ENCODE measurements around the gene AKAP8L. TPM values are rescaled to one million over a fixed set of nuclear protein-coding genes. Genes with fewer than 3 reads are reported as not detected.

AKAP8L gene
- total and polyA plus RNA-seq, 4 donors: 34.7 to 243 (median 88.6) TPM

DNA sequence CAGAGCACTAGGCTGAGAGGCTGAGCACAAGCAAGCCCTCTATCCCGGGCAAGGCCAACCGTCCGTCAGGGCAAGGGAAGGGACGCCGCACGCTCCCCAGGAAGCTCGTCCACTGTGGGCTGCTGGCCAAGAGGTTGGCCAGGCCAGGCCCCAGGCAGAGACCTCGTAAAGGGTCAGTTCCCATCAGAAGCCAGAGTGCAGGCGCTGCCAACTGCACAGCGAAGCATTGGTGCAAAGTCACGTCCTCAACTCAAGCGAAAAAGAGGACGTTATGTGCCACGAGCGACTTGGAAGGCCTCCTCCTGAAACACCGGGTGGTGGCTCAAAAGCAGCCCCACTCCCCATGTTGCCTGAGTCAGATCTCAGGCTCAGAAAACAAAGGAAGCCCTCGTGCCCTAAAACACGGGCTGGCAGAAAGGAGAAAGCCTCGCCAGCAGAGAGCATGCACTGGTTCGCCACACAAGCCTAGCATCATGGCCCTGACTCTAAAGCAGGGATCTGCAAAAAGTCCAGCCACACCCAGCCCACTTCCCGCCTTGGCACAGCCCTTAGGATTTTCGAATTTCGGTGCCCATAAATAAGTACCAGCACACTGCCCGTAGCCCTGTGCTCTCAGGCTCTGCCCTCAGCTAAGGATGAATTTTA is 43.9 kb downstream of the AKAP8L start:
- no peaks in the 10 kb centered on the region for H3K4me1 ChIP-seq (ENCODE audit: control insufficient read depth in 1 of 2, insufficient read depth in 2 of 2, low read length in 2 of 2)
- WGBS, 2 donors: 43 to 51% methylated on average over 24 of the region's 24 CpGs
- no peaks in the 10 kb centered on the region for H3K27me3 ChIP-seq (ENCODE audit: control insufficient read depth in 1 of 2, insufficient read depth in 2 of 2, low read length in 1 of 2)
- no peaks in the 10 kb centered on the region for H3K9me3 ChIP-seq (ENCODE audit: control insufficient read depth, low read length)
- peak overlapping the region in 1 of 2 donors; percentile 19 for H3K27ac ChIP-seq (ENCODE audit: low read depth in 1 of 2, low read length in 2 of 2)
- H3K4me3 ChIP-seq (ENCODE audit: low read length in 2 of 2): no peak overlapping the region
- intact Hi-C loops (cut with DNase I): loop anchor here (2.0 to 10.0 kb wide), 5 partner anchors 38 to 200 kb away; partner anchors contain the start of gene BRD4 (in 1 of the 2)
- DNase-seq: peak; percentile 77 to 88
- peak; percentile 30 for ATAC-seq (ENCODE audit: low FRiP score)
- H3K36me3 ChIP-seq (ENCODE audit: control insufficient read depth in 1 of 2, insufficient read depth in 2 of 2, low read length in 1 of 2): no peaks in the 10 kb centered on the region

GRCh38 chr19:15374105-15374651 is 44.6 kb downstream of the AKAP8L start:
- Histone ChIP-seq H3K36me3 (ENCODE audit: control insufficient read depth in 1 of 2, insufficient read depth in 2 of 2, low read length in 1 of 2) (no peaks in the 10 kb centered on the region), H3K9me3 (ENCODE audit: control insufficient read depth, low read length) (no peaks in the 10 kb centered on the region), H3K27me3 (ENCODE audit: control insufficient read depth in 1 of 2, insufficient read depth in 2 of 2, low read length in 1 of 2) (no peaks in the 10 kb centered on the region), H3K4me3 (ENCODE audit: low read length in 2 of 2) (no peak overlapping the region), H3K27ac (ENCODE audit: low read depth in 1 of 2, low read length in 2 of 2) (peak overlapping the region in 1 of 2 donors; percentile 37), H3K4me1 (ENCODE audit: control insufficient read depth in 1 of 2, insufficient read depth in 2 of 2, low read length in 2 of 2) (no peaks in the 10 kb centered on the region)
- 53 to 57% methylated on average over 21 of the region's 21 CpGs for WGBS, 2 donors
- intact Hi-C loops (cut with DNase I): loop anchor here (2.0 to 10.0 kb wide), 2 partner anchors 181 to 199 kb away; no protein-coding TSS in a partner anchor
- DNase-seq (peak in 1 of 2 donors; percentile 49), ATAC-seq (ENCODE audit: low FRiP score) (no peak)

DNA sequence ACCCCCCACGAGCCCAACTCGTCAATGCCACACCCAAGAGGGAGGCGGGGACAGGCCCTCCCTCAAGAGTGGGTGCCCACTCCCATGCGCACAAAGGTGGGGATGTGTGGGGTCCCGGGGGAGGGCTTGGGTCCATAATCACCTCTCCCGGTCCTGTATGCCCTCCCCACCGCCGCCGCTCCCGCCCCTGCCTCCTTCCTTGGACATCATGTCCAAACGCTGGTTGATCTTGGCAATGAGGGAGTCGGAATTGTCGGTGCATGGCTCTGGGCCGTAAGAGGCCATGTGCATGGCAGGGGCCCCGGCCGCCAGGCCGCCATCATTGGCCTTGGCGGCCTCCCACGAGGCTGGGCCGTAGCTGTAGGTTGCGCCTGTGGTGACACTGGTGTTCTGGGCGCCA is 45.1 kb downstream of the AKAP8L start:
- Histone ChIP-seq H3K4me3 (ENCODE audit: low read length in 2 of 2) (no peak overlapping the region), H3K4me1 (ENCODE audit: control insufficient read depth in 1 of 2, insufficient read depth in 2 of 2, low read length in 2 of 2) (no peaks in the 10 kb centered on the region), H3K27ac (ENCODE audit: low read depth in 1 of 2, low read length in 2 of 2) (no peak overlapping the region), H3K36me3 (ENCODE audit: control insufficient read depth in 1 of 2, insufficient read depth in 2 of 2, low read length in 1 of 2) (no peaks in the 10 kb centered on the region), H3K9me3 (ENCODE audit: control insufficient read depth, low read length) (no peaks in the 10 kb centered on the region), H3K27me3 (ENCODE audit: control insufficient read depth in 1 of 2, insufficient read depth in 2 of 2, low read length in 1 of 2) (no peaks in the 10 kb centered on the region)
- ATAC-seq (ENCODE audit: low FRiP score): no peak
- no peak for DNase-seq
- intact Hi-C loops (cut with DNase I): loop anchor here (2.0 to 10.0 kb wide), 2 partner anchors 181 to 199 kb away; no protein-coding TSS in a partner anchor
- WGBS, 2 donors: 63 to 75% methylated on average over 22 of the region's 22 CpGs

DNA sequence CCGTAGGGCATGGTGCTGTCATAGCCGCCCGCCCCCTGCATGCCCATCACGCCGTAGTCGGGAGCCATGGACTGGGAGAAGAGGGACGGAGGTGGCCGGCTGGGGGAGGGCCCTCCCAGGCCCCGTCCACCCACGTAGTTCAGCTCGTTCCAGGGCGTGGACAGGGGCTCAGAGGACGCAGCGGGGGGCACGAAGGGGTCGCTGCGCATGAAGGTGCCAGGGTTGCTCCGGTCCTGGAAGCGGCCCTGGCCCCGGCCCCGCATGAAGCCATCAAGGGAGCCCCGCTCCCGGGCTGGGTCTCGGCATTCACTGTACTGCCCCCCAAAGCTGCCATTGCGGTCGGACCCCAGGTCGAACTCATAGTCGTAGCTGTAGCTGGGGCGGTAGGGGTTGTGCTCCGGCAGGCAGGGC is 45.9 kb downstream of the AKAP8L start:
- DNase-seq: peak in 1 of 2 donors; percentile 40
- ATAC-seq (ENCODE audit: low FRiP score): no peak
- H3K27ac ChIP-seq (ENCODE audit: low read depth in 1 of 2, low read length in 2 of 2): no peak overlapping the region
- H3K27me3 ChIP-seq (ENCODE audit: control insufficient read depth in 1 of 2, insufficient read depth in 2 of 2, low read length in 1 of 2): no peaks in the 10 kb centered on the region
- no peak overlapping the region for H3K4me3 ChIP-seq (ENCODE audit: low read length in 2 of 2)
- peaks cover 3 to 4% of the 10 kb centered on the region in 2 donors for H3K36me3 ChIP-seq (ENCODE audit: control insufficient read depth in 1 of 2, insufficient read depth in 2 of 2, low read length in 1 of 2)
- no peaks in the 10 kb centered on the region for H3K9me3 ChIP-seq (ENCODE audit: control insufficient read depth, low read length)
- no peaks in the 10 kb centered on the region for H3K4me1 ChIP-seq (ENCODE audit: control insufficient read depth in 1 of 2, insufficient read depth in 2 of 2, low read length in 2 of 2)
- 92 to 93% methylated on average over 30 of the region's 30 CpGs for WGBS, 2 donors
- intact Hi-C loops (cut with DNase I): loop anchor here in 1 of 2 donors (10.0 kb wide), 1 partner anchor 198 kb away; no protein-coding TSS in a partner anchor

- no peaks in the 10 kb centered on the region for H3K4me1 ChIP-seq (ENCODE audit: control insufficient read depth in 1 of 2, insufficient read depth in 2 of 2, low read length in 2 of 2)
- intact Hi-C loops (cut with DNase I): loop anchor here in 1 of 2 donors (10.0 kb wide), 1 partner anchor 198 kb away; no protein-coding TSS in a partner anchor
- DNase-seq: peak in 1 of 2 donors; percentile 7
Measured at GRCh38 chr19:15372470-15372869, 46.3 kb downstream of the AKAP8L start.

GRCh38 chr19:15371786-15372380 is 46.9 kb downstream of the AKAP8L start:
- intact Hi-C loops (cut with DNase I): loop anchor here in 1 of 2 donors (10.0 kb wide), 1 partner anchor 197 kb away; no protein-coding TSS in a partner anchor
- 91% methylated on average over 17 of the region's 17 CpGs for WGBS, 2 donors
- ATAC-seq (ENCODE audit: low FRiP score) (no peak), DNase-seq (peak; percentile 18 to 65)
- Histone ChIP-seq H3K27me3 (ENCODE audit: control insufficient read depth in 1 of 2, insufficient read depth in 2 of 2, low read length in 1 of 2) (no peaks in the 10 kb centered on the region), H3K4me3 (ENCODE audit: low read length in 2 of 2) (no peak overlapping the region), H3K36me3 (ENCODE audit: control insufficient read depth in 1 of 2, insufficient read depth in 2 of 2, low read length in 1 of 2) (peaks cover 5% of the 10 kb centered on the region in 2 donors), H3K27ac (ENCODE audit: low read depth in 1 of 2, low read length in 2 of 2) (no peak overlapping the region), H3K4me1 (ENCODE audit: control insufficient read depth in 1 of 2, insufficient read depth in 2 of 2, low read length in 2 of 2) (no peaks in the 10 kb centered on the region), H3K9me3 (ENCODE audit: control insufficient read depth, low read length) (no peaks in the 10 kb centered on the region)

More at GRCh38 chr19:15372470-15372869, 46.3 kb downstream of the AKAP8L start:
- H3K27me3 ChIP-seq (ENCODE audit: control insufficient read depth in 1 of 2, insufficient read depth in 2 of 2, low read length in 1 of 2): no peaks in the 10 kb centered on the region
- no peak overlapping the region for H3K4me3 ChIP-seq (ENCODE audit: low read length in 2 of 2)
- H3K27ac ChIP-seq (ENCODE audit: low read depth in 1 of 2, low read length in 2 of 2): no peak overlapping the region
- ATAC-seq (ENCODE audit: low FRiP score): no peak
- H3K9me3 ChIP-seq (ENCODE audit: control insufficient read depth, low read length): no peaks in the 10 kb centered on the region
- peaks cover 5% of the 10 kb centered on the region in 2 donors for H3K36me3 ChIP-seq (ENCODE audit: control insufficient read depth in 1 of 2, insufficient read depth in 2 of 2, low read length in 1 of 2)
- 92% methylated on average over 14 of the region's 14 CpGs for WGBS, 2 donors

DNA sequence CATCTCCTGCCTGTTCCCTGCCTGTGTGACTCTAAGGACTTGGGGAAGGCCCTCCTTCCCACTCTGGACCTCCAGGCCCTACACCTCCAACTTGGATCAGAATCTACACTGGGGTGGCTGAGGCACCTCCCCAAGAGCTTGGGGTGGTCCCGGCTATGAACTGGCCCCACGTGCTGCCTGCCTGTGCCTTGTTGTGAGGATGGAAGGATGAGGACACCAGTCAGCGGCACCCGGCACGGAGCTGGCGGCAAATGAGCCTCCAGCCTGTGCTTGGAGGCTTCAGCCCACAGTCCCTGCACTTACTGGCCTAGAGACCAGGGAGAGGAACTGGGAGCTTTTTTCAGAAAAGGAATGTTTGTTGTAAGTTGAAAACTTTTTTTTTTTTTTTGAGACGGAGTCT is 47.7 kb downstream of the AKAP8L start:
- H3K4me3 ChIP-seq (ENCODE audit: low read length in 2 of 2): no peak overlapping the region
- 90 to 93% methylated on average over 7 of the region's 7 CpGs for WGBS, 2 donors
- ATAC-seq (ENCODE audit: low FRiP score): no peak
- peak in 1 of 2 donors; percentile 19 for DNase-seq
- no peaks in the 10 kb centered on the region for H3K27me3 ChIP-seq (ENCODE audit: control insufficient read depth in 1 of 2, insufficient read depth in 2 of 2, low read length in 1 of 2)
- no peaks in the 10 kb centered on the region for H3K4me1 ChIP-seq (ENCODE audit: control insufficient read depth in 1 of 2, insufficient read depth in 2 of 2, low read length in 2 of 2)
- peaks cover 5% of the 10 kb centered on the region in 2 donors for H3K36me3 ChIP-seq (ENCODE audit: control insufficient read depth in 1 of 2, insufficient read depth in 2 of 2, low read length in 1 of 2)
- no peak overlapping the region for H3K27ac ChIP-seq (ENCODE audit: low read depth in 1 of 2, low read length in 2 of 2)
- no peaks in the 10 kb centered on the region for H3K9me3 ChIP-seq (ENCODE audit: control insufficient read depth, low read length)
- intact Hi-C loops (cut with DNase I): loop anchor here in 1 of 2 donors (10.0 kb wide), 1 partner anchor 196 kb away; no protein-coding TSS in a partner anchor

GRCh38 chr19:15369594-15369891 is 49.2 kb downstream of the AKAP8L start:
- no peak for DNase-seq
- Histone ChIP-seq H3K27ac (ENCODE audit: low read depth in 1 of 2, low read length in 2 of 2) (no peak overlapping the region), H3K4me1 (ENCODE audit: control insufficient read depth in 1 of 2, insufficient read depth in 2 of 2, low read length in 2 of 2) (no peaks in the 10 kb centered on the region), H3K4me3 (ENCODE audit: low read length in 2 of 2) (no peak overlapping the region), H3K27me3 (ENCODE audit: control insufficient read depth in 1 of 2, insufficient read depth in 2 of 2, low read length in 1 of 2) (no peaks in the 10 kb centered on the region), H3K9me3 (ENCODE audit: control insufficient read depth, low read length) (no peaks in the 10 kb centered on the region), H3K36me3 (ENCODE audit: control insufficient read depth in 1 of 2, insufficient read depth in 2 of 2, low read length in 1 of 2) (peaks cover 5% of the 10 kb centered on the region in 2 donors)
- WGBS, 2 donors: 90 to 92% methylated on average over 9 of the region's 9 CpGs
- intact Hi-C loops (cut with DNase I): no loop called here
- ATAC-seq (ENCODE audit: low FRiP score): no peak
